GM10266 (cell line): Measurements from ENCODE around the gene CAMKK1.

Source experiments
- DNase-seq: peaks from one replicate; pipeline ENCODE4 v3.0.0; 2012; ENCODE audit errors: extremely low spot score
- TF ChIP-seq, protein P1 (sequence below): IDR thresholded peaks from 2 replicates; pipeline ENCODE4 v1.5.1; 2012; ENCODE audit warnings: mild to moderate bottlenecking, low read depth; ENCODE audit not compliant: control insufficient read depth, insufficient read depth; ENCODE audit errors: missing control alignments

Gene CAMKK1

DNA sequence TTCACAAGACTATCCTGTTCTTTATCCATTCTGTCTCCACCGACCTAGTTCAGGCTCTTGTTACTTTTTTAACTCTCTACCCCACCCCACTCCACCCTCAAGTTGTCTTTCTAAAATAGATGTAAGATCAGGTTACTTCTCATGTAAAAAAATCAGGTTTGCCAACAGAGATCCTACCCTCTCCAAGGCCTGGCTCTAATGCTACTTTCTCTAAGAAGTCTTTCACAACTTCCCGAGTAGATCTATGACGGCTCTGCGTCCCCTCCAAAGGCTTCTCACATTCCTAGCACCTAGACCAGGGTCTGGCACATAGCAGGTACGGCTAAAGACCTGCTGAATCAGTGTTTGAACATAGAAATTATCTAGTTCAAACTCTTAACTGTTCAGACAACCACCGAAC, 77.7 kb downstream of the CAMKK1 start:
- no peak for DNase-seq
- TF ChIP-seq, protein P1, sequence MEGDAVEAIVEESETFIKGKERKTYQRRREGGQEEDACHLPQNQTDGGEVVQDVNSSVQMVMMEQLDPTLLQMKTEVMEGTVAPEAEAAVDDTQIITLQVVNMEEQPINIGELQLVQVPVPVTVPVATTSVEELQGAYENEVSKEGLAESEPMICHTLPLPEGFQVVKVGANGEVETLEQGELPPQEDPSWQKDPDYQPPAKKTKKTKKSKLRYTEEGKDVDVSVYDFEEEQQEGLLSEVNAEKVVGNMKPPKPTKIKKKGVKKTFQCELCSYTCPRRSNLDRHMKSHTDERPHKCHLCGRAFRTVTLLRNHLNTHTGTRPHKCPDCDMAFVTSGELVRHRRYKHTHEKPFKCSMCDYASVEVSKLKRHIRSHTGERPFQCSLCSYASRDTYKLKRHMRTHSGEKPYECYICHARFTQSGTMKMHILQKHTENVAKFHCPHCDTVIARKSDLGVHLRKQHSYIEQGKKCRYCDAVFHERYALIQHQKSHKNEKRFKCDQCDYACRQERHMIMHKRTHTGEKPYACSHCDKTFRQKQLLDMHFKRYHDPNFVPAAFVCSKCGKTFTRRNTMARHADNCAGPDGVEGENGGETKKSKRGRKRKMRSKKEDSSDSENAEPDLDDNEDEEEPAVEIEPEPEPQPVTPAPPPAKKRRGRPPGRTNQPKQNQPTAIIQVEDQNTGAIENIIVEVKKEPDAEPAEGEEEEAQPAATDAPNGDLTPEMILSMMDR: no peak

DNA sequence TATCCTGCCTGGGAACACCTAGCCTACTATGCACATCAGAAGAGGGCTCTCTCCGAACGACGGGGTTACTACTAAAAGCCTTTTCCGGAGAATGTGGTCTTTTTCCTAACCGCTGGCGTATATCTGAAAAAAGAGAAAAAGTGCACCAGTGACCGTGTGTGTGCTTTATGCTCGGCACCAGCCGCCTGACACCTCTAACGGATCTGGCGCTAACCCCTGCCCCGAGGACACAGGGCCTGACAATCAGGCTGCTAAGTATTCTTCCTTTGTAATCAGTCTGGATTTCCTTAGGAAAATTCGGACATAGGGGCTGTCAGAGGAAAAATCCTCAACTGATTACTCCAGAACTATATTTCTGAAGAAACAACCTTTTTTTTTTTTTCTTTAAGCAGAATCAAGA, 78.5 kb downstream of the CAMKK1 start:
- TF ChIP-seq, protein P1: no peak
- DNase-seq: no peak

DNA sequence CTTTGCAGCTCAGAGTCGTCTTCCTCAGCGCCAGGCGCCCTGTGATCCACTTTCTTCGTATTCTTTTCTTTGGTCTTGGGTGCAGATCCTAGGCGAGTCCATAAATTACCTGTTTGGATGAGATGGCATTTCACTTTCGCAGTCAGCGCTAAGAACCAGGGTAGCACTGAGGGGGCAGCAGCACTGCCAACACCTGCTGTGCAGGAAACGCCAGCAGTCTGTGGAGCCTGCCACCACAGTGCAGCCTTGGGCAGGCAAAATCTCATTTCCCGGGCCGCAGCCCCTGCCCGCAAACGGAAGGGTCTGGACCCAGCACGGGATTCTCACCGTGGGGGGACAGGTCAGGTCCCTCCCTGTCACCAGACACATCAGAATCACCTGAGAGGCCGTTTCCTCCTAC, 79.7 kb downstream of the CAMKK1 start:
- TF ChIP-seq, protein P1: no peak
- no peak for DNase-seq

DNA sequence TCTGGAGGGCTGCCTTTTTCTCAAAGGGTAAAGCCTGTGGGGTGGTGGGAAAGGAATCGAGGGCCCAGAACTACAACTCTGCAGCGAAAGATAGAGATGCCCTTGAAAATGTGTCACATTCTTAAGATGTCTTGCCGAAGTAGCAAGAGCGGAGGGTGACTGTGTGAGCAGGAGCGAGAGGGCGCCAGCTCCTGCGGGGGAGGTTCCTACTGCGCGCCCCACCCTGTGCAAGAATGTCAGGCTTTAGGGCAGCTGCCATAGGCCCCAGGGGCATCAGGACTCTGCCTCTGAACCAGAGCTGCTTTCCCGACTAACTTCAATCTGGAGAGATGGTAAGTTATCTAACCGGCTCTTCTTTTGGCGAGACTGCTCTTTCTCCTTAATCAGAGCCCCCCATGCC, 80.1 kb downstream of the CAMKK1 start:
- TF ChIP-seq, protein P1: no peak
- no peak for DNase-seq

DNA sequence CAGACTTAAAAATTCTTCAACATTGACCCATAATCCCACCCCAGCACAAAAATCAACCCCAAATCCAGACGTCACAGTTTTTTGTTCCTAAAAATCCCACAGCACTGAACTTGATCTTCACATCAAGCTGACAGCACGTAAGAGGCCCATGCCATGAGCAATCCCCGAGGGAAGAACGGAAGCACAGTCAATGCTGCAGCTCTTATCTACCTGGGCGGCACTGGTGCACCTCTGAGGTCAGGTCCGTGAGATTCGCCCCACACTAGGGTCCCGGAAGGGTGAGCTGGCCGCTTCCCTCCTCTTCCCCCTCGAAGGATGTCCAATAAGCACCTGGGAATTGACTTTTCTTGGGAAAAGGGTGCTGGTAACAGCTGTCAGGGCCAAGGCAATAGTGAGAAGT, 80.6 kb downstream of the CAMKK1 start:
- DNase-seq: no peak
- TF ChIP-seq, protein P1: no peak
